Measurements from ENCODE around the gene EDRF1.

DNA sequence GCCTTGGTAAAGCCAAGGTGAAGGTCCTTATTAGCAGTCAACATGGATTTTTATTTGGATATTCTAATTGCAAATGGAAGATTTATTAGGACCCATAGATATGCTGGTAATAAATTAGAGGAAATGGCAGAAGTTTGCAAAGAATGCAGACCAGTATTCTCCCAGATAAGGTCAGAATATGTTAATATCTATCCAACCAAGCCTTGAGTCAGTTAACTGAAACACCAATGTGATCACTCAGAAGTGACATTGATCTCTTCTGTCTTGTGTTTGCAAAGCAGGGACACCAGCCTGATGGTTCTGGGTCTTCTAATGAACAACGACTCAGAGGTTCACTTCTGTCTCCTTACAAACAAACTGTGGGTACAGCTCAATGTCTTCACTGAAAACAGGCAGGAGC lies 82.1 kb downstream of the EDRF1 start:
- TF ChIP-seq ZNF577 (CRISPR knock-in tag; IDR thresholded peaks at IDR 0.05; ENCODE audit: borderline replicate concordance, low read depth) (no peak), JUN (CRISPR knock-in tag; IDR thresholded peaks at IDR 0.05) (no peak)

Data from HepG2 (cell line).